ENCODE results near the gene TMX3. TPM values are rescaled to one million over a fixed set of nuclear protein-coding genes. Genes with fewer than 3 reads are reported as not detected.

TMX3 gene
- total RNA-seq, 8 experiments from 2014 or later: 25.4 to 89.9 (median 43.4) TPM

- in situ Hi-C loops (cut with MboI; ENCODE audit: low pct_unique_long_range_greater_than_20kb in 2 of 9, low sequenced_read_pairs in 9 of 9, unreplicated experiment in 9 of 9): no loop called here
- no peak overlapping the region for H3K27ac ChIP-seq
- ATAC-seq (replicated peaks in 6 of 8): no peak
- no peaks in the 10 kb centered on the region for H3K4me1 ChIP-seq (replicated peaks in 1 of 2)
- H3K4me3 ChIP-seq: no peak overlapping the region
Observed at GRCh38 chr18:68648191-68648590, 66.7 kb downstream of the TMX3 start.

- no peak overlapping the region for H3K27ac ChIP-seq
- no peak overlapping the region for H3K4me3 ChIP-seq
- ATAC-seq (replicated peaks in 6 of 8): no peak
- 52 to 100% (median 91%) methylated on average over 1 to 3 of the region's 3 CpGs; no CpG with 5 or more reads in 4 of the 10 experiments for WGBS, 10 experiments
- no peaks in the 10 kb centered on the region for H3K4me1 ChIP-seq (replicated peaks in 1 of 2)
- in situ Hi-C loops (cut with MboI; ENCODE audit: low pct_unique_long_range_greater_than_20kb in 2 of 9, low sequenced_read_pairs in 9 of 9, unreplicated experiment in 9 of 9): no loop called here
Observed at GRCh38 chr18:68642003-68642402, 72.9 kb downstream of the TMX3 start.

- H3K4me1 ChIP-seq (replicated peaks in 1 of 2): no peaks in the 10 kb centered on the region
- H3K27ac ChIP-seq: no peak overlapping the region
- H3K4me3 ChIP-seq: no peak overlapping the region
- in situ Hi-C loops (cut with MboI; ENCODE audit: low pct_unique_long_range_greater_than_20kb in 2 of 9, low sequenced_read_pairs in 9 of 9, unreplicated experiment in 9 of 9): no loop called here
- ATAC-seq (replicated peaks in 6 of 8): no peak
Observed at GRCh38 chr18:68640861-68641260, 74.0 kb downstream of the TMX3 start.

GRCh38 chr18:68638613-68639012, 76.3 kb downstream of the TMX3 start:
- in situ Hi-C loops (cut with MboI; ENCODE audit: low pct_unique_long_range_greater_than_20kb in 2 of 9, low sequenced_read_pairs in 9 of 9, unreplicated experiment in 9 of 9): no loop called here
- Histone ChIP-seq H3K4me3 (no peak overlapping the region), H3K27ac (no peak overlapping the region), H3K4me1 (replicated peaks in 1 of 2) (no peaks in the 10 kb centered on the region)
- whole genome bisulfite sequencing, 10 experiments: 80 to 100% (median 95%) methylated on average over 2 to 4 of the region's 6 CpGs; no CpG with 5 or more reads in 4 of the 10 experiments
- no peak for ATAC-seq (replicated peaks in 6 of 8)

GRCh38 chr18:68627812-68628211, 87.1 kb downstream of the TMX3 start:
- Histone ChIP-seq H3K27ac (no peak overlapping the region), H3K4me3 (no peak overlapping the region), H3K4me1 (replicated peaks in 1 of 2) (no peaks in the 10 kb centered on the region)
- in situ Hi-C loops (cut with MboI; ENCODE audit: low pct_unique_long_range_greater_than_20kb in 2 of 9, low sequenced_read_pairs in 9 of 9, unreplicated experiment in 9 of 9): no loop called here
- no peak for ATAC-seq (replicated peaks in 6 of 8)

Other genes with a start within 250 kb of the TMX3 start
- 10 to 100 TPM in 3 of 8 experiments, 1 to 10 TPM in 5; 4.4 to 15.0 (median 8.8) TPM for gene CCDC102B, start 83.0 kb upstream of the TMX3 start, total RNA-seq